ENCODE results near the gene HSPA1B.
"Not testable (repeated sequence)": the region's sequence is repeated elsewhere in the genome, so short reads cannot be mapped to it uniquely, and the experiment has no call there.

HSPA1B gene

DNA sequence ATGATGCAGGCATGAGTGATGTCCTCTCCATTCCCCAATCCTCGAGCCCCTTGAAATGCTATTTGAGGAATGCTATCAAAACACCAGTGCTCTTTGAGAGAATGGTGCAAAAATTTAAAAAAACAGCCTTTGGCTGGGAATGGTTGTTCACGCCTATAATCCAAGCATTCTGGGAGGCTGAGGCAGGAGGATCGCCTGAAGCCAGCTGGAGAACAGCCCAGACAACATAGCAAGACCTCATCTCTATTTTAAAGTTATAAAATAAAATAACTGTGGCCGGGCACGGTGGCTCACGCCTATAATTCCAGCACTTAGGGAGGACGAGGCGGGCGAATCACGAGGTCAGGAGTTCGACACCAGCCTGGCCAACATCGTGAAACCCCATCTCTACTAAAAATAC is 27.8 kb upstream of the HSPA1B start:
- DNase-seq = no peak

DNA sequence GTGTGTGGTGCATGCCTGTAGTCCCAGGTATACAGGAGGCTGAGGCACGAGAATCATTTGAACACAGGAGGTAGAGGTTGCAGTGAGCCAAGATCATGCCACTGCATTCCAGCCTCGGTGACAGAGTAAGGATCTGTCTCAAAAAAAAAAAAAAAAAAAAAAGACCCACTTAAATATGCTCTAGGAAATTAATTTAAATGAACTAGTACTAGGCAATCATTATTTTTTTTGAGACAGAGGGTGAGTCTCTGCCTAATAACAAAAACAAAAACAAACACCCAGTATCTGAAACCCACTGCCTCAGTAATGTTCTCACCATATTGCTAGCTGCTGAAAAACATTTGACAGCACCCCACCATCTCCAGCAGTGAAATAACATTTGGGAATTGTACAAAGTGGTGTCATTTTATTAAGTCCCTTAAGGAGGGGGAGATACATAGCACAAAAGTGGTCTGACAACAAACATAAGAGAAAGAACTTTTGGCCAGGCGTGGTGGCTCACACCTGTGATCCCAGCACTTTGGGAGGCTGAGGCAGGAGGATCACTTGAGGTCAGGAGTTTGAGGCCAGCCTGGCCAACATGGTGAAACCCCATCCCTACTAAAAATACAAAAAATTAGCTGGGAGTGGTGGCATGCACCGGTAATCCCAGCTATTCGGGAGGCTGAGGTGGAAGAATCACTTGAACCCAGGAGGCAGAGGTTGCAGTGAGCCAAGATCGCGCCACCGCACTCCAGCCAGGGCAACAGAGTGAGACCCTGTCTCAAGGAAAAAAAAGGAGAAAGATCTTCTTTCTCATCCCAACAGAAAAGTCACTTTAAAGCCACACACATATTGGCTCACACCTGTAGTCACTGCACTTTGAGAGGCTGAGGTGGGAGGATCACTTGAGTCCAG is 26.3 kb upstream of the HSPA1B start:
- DNase-seq = not testable (repeated sequence)

DNA sequence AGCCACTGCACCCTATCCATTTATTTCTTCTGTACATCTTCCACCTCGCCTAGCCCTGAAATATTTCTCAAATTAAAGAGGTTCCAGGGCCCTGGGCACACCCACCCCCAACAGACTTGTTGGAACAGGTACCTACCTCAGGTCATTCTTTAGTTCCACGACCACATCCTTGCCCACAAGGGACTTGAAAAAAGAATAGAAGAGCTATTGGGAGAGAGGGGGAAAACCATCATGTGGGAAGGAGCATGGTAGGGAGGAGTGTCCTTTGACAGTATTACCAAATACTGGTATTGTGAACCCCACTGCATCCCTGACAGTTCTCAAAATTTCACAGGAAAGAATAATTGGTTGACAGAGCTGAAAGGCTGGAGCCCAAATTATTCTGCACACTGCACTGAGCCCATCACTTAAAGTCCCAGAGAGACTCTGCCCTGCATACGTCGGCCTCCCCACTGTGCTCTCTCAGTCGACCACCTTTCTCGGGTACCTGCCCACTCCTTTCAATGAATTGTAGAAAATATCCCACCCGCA is 21.5 kb upstream of the HSPA1B start:
- DNase-seq = no peak

DNA sequence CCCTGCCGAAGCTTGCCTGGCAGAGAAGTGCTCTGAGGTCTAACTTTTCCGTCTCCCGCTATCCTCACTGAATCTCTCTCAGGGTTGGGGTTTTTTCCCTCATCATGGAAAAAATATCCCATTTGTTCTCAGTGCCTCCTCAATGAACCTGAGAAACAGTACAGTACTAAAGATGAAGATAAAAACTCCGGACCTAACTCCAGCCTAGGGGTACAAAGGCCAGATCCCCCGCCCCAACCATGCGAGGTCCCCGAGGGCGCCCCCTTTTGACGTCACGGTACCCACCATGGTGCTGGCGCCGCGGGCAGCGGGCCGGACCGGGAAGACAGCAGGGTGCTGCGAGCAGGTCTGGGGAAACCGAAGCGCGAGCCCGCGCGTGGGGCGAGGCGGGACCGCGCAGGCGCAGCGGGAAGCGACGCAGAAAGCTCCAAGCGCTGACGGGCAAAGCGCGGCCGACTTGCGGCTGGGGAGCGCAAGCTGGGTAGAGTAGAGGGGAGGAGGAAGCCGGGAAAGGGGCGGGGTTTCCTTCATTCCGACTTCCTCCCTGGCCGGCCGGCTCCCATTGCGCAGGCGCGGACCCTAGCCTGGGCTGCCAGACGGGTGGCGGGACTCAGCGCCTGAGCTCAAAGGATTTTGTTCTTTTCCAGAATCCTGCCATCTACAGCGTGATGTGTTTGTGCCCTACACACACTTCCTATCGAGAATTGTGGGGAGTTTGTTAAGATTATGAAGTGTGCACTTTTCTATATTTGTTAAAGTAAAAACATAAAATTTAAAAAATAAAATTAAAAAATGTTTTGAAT is 20.9 kb upstream of the HSPA1B start, which contains the start of gene LSM2:
Gene LSM2, minus strand, starts transcription at position 497 of the 803 bp plus-strand sequence. Its CDS starts 209 bp downstream, at position 288.
- DNase-seq = peak; percentile 99

DNA sequence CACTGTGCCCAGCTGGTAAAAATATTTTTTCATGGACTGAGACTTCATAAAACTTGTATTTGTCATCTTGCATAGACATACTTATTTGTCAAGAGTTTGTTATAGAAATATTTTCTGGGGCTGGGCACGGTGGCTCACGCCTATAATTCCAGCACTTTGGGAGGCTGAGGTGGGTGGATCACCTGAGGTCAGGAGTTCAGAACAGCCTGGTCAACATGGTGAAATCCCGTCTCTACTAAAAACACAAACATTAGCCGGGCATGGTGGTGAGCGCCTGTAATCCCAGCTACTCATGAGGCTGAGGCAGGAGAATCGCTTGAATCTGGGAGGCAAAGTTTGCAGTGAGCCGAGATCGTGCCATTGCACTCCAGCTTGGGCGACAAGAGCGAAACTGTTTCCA is 18.9 kb upstream of the HSPA1B start:
- not testable (repeated sequence) for DNase-seq

DNA sequence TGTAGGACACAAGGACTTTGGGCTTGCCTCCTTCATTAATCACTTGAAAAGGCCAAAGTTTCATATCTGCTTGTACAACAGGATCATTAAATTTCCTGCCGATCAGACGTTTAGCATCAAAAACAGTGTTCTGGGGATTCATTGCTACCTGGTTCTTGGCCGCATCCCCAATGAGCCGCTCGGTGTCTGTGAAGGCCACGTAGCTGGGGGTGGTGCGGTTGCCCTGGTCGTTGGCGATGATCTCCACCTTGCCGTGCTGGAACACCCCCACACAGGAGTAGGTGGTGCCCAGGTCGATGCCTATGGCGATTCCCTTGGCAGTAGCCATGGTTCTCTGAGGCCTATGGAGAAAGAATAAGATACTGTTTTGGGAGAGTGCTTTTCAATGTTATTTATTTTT is 15.9 kb upstream of the HSPA1B start:
- DNase-seq = no peak

DNA sequence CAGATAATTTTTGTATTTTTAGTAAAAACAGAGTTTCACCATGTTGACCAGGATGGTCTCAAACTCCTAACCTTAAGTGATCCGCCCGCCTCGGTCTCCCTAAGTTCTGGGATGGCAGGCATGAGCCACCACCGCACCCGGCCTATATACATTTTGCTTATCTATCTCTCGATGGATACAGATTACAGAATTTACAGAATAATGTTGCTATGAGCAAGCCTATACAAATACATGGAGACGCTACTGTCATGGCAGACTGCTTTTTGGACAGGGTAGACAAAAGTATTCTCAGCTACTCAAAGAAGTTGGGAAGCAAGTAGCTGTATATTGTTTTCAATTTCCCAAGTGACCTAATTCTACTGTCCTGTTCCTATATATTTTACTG is 14.1 kb upstream of the HSPA1B start:
- DNase-seq = no peak

DNA sequence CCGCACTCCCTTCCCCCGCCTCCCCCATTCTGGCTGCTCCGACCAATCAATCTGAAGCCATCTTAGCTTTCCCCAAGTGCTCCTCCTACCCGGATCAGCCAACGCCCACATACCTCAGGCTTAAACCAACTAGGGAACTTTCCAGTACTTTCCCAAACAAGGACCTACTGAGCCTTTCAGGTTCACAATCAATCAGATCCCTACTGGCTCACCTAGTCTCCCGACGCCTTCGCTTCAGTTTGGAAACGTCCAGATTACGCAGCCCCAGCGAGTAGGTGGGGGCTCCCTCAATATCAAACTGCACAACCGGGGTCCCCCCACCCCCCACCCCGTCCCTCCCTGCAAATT is 12.9 kb upstream of the HSPA1B start:
- DNase-seq = peak; percentile 98

DNA sequence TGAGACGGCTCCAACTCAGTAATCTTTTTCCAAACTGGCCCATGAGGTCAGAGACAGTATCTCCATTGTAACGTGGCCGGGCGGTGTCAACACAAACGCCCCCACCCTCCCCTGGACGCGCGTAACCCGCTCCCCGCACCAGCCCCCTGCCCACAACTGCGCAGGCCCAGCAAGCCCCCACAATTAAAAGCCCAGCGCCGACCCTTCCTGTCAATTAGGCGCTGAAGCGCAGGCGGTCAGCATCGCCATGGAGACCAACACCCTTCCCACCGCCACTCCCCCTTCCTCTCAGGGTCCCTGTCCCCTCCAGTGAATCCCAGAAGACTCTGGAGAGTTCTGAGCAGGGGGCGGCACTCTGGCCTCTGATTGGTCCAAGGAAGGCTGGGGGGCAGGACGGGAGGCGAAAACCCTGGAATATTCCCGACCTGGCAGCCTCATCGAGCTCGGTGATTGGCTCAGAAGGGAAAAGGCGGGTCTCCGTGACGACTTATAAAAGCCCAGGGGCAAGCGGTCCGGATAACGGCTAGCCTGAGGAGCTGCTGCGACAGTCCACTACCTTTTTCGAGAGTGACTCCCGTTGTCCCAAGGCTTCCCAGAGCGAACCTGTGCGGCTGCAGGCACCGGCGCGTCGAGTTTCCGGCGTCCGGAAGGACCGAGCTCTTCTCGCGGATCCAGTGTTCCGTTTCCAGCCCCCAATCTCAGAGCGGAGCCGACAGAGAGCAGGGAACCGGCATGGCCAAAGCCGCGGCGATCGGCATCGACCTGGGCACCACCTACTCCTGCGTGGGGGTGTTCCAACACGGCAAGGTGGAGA is 12.3 kb upstream of the HSPA1B start, which contains the start of the genes HSPA1A and HSPA1L:
Gene HSPA1A, plus strand, starts transcription at position 519 of the 814 bp plus-strand sequence. Its CDS starts 214 bp downstream, at position 733.
Gene HSPA1L, minus strand, starts transcription at position 259 of the 814 bp plus-strand sequence. CDS start 3,311 bp downstream, outside the sequence.
- peak; percentile 97 for DNase-seq

DNA sequence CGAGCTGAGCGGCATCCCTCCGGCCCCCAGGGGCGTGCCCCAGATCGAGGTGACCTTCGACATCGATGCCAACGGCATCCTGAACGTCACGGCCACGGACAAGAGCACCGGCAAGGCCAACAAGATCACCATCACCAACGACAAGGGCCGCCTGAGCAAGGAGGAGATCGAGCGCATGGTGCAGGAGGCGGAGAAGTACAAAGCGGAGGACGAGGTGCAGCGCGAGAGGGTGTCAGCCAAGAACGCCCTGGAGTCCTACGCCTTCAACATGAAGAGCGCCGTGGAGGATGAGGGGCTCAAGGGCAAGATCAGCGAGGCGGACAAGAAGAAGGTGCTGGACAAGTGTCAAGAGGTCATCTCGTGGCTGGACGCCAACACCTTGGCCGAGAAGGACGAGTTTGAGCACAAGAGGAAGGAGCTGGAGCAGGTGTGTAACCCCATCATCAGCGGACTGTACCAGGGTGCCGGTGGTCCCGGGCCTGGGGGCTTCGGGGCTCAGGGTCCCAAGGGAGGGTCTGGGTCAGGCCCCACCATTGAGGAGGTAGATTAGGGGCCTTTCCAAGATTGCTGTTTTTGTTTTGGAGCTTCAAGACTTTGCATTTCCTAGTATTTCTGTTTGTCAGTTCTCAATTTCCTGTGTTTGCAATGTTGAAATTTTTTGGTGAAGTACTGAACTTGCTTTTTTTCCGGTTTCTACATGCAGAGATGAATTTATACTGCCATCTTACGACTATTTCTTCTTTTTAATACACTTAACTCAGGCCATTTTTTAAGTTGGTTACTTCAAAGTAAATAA is 10.2 kb upstream of the HSPA1B start:
- peak; percentile 56 for DNase-seq

DNA sequence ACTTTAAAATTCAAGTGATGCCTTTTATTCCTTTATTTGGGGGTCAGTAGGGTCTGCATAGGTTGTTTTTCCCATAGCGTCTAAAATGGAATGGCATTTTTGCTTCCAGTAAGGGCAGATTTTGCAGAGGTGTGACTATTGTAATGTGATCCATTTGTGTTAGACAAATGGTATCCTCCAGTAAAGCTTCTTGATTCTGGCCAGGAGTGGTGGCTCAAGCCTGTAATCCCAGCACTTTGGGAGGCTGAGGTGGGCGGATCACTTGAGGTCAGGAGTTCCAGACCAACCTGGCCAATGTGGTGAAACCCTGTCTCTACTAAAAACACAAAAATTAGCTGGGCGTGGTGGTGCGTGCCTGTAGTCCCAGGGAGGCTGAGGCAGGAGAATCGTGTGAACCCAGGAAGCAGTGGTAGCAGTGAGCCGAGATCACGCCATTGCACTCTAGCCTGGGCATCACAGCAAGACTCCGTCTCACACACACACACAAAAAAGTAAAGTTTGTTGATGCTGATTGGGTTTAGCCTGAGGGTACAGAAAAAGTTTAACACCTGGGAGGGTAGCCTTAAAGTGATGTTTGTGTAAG is 9.5 kb upstream of the HSPA1B start:
- DNase-seq = not testable (repeated sequence)

DNA sequence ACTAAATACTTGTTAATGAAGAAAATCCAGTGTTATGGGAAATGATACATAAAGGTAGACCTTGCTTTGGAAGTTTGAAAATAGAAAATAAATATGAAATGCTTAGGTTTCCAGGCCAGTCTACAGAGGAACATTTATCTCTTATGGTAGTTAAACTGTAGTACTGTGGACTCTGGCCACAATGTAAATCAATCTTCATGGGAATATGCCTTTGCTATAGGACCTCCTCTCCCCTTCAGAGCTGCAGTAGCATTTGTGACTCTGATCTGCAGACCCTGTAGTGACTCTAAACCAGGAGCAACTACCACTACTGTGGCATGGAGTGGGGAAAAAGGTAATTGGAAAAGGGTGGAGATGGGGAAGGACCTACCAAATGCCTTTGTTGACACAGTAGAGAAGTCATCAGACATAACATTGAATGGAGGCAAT is 7.7 kb upstream of the HSPA1B start:
- DNase-seq = no peak

DNA sequence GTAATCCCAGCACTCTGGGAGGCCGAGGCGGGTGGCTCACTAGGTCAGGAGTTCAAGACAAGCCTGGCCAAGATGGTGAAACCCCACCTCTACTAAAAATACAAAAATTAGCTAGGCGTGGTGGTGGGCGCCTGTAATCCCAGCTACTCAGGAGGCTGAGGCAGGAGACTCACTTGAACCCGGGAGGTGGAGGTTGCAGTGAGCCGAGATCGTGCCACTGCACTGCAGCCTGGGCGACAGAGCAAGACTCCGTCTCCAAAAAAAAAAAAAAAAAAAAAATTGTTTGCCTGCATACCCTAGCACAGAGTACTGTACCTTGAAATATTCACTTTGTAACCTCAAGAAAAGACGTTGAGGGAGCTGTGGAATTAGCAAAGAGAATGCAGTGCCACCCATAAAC is 7.1 kb upstream of the HSPA1B start:
- not testable (repeated sequence) for DNase-seq

DNA sequence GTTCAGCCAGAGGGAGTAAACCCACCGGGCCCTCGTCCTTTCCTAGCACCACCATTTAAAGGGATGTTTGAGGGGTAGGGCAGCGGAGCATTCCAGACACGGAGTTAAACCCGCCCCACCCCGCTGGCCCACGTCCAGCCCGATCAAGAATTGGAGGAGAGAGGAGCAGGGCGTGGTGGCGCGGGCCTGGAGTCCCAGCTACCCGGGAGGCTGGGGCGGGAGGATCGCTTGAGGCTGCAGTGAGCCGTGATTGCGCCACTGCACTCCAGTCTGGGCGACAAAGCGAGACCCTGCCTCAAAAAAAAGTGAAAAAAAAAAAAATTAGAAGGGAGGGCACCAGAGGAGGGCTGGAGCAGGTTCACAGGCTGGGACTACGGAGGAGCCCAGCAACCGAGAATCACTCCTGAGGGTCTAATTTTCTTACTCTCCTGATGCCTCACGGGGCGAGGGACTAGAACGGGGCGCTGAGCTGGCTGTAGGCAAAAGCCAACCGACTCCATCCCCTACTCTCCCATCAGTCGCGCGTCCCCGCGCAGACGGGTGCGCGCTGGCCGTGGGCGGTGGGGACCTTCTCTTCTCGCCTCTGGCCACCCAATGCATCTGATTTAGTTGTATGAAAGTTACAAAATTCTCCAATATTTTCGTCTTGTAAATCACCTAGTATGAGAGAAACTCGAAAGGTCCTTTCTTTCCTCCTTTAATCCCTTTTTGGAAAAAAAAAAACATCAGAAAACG is 6.1 kb upstream of the HSPA1B start:
- DNase-seq = peak; percentile 72

DNA sequence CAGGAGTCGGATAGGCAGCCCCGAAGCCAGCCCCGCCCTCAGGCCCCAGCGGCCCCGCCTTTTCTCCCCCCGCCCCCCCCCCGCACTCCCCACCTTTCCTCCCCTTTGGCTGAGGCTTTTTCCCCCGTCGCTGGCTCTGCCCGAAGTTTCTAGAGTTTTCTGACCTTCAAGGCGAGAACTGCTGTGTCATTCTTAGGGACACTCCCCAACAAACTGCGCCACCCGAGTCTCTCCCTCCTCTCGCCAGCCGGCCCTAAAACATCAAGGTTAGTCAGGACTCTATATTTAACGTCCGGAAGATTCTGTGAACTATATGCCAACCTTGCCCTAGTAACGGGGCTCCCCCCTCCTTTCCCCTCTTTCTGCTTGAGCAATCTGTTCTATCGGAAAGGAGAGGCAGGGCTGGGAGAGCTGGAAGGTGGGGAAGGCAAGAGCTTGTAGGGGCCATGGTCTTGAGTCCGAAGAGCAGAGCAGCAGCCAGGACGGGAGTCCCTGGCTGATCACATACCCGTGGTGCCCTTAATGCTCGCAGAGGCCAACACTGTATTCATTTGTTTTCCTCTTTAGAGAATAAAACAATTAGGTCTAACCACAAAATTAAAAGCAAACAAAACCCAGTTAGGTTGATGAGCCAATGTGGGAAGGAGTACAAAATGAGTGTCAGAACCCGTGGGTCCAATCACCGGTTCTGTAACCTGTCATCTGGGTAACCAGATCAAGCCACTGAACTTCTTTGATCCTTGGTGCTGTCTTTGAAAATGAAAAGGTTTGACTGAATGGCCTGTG is 5.3 kb upstream of the HSPA1B start:
- peak; percentile 92 for DNase-seq

DNA sequence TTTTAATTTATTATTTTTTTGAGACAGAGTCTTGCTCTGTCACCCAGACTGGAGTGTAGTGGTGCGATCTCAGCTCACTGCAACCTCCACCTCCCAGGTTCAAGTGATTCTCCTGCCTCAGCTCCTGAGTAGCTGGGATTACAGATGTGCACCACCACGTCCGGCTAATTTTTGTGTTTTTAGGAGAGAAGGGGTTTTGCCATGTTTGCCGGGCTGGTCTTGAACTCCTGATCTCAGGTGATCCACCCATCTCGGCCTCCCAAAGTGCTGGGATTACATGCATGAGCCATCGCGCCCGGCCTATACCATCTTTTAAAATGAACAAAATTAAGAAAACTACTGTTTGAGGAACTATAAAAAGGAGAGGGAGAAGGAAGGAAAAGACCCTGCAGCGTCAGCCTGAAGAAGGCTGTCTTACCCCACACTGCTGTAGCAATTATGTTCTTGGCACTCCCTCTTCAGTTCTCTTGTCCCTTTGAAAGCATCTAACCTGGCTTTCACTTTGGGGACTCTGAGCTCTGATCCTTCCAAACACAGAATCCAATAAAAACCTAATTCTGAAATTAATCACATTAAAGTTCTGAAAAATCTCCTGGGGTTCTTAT is 3.8 kb upstream of the HSPA1B start:
- peak; percentile 48 for DNase-seq

DNA sequence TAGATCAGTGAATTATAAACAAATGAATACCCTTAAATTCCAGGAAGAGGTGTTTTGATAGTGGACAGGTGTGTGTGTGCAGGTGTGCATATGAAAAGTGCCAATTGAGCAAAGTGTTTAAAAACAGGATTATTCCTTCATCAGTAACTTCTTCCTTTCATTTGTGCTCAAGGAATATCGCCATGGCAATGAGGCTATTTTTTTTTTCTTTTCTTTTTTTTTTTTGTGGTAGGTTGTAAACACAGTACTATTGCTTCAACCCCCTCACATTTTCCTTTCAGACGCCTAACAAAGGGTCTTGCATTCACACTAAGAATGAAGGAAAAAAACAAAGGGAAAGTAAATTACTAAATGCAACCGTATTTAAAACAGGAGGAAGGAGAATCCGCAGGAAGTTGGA is 2.0 kb upstream of the HSPA1B start:
- DNase-seq = no peak

DNA sequence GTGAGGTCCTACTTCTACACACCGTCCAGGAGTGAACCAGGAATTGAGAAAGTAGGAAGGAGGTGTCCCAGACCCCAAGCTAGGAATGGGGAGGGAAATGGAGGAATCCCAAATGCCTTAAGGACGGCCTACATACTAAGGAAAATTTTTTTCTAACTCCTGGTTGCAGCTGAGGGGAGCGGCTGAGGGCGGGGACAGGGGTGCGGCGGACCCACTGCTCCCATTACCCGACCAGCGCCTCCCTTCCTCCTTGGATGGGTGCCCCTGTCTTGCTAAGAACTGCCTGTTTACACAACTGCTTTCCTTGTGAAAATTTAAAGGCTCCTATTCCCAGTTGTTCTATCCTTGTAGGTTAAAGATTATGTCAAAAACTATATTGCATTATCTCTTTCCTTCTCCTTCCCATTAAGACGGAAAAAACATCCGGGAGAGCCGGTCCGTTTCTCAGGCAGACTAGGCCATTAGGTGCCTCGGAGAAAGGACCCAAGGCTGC is 699 bp upstream of the HSPA1B start:
- no peak for DNase-seq

Measured in suppressor macrophage treated with lipopolysaccharide for 4 hours (primary cell).